Endometrial microvascular endothelial cells (primary cell): ENCODE data around the gene GRAMD4. TPM values are rescaled to one million over a fixed set of nuclear protein-coding genes. Genes with fewer than 3 reads are reported as not detected.
"Not testable (repeated sequence)": the region's sequence is repeated elsewhere in the genome, so short reads cannot be mapped to it uniquely, and the experiment has no call there.

Source experiments
- in situ Hi-C: cut with HindIII; loops from 2 replicates; pipeline ENCODE4 v1.10.0; 2017; ENCODE audit warnings: low sequenced_read_pairs, low pct_unique_long_range_greater_than_20kb; ENCODE audit errors: inconsistent ontology term
- total RNA-seq: library from RNA; depleted of rRNA; stranded (reverse); fragments of >200 nt; gene quantifications from one replicate; pipeline ENCODE4 v1.2.3, GENCODE V29; 2015; ENCODE audit errors: inconsistent ontology term

The GRAMD4 gene
- total RNA-seq, 1 donor from 2014 or later: 10.7 TPM

- in situ Hi-C loops: no loop called here
Measured at GRCh38 chr22:46628756-46629155, 8.6 kb downstream of the GRAMD4 start.

DNA sequence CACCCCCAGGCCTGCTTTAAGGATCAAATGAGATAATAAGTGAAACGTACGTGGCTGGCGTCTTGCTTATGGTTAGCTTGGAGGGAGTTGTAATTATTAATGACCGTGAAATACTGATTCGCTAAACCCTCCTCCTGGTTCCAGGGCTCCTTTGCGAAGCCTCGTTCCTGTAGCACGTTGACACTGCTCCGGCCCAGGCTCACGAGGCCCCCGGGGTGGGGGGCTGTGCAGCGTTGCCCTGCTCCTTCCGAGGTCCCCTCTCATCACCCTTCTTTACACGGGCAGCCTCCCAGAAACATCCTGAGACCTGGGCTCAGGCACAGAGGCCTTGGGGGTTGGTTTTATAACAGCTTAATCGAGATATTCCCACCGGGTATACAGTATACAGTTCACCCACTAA is 9.1 kb downstream of the GRAMD4 start:
- in situ Hi-C loops: no loop called here

GRCh38 chr22:46631113-46631512 is 10.9 kb downstream of the GRAMD4 start:
- in situ Hi-C loops: no loop called here

- in situ Hi-C loops: no loop called here
Measured at GRCh38 chr22:46632646-46633249, 12.6 kb downstream of the GRAMD4 start.

DNA sequence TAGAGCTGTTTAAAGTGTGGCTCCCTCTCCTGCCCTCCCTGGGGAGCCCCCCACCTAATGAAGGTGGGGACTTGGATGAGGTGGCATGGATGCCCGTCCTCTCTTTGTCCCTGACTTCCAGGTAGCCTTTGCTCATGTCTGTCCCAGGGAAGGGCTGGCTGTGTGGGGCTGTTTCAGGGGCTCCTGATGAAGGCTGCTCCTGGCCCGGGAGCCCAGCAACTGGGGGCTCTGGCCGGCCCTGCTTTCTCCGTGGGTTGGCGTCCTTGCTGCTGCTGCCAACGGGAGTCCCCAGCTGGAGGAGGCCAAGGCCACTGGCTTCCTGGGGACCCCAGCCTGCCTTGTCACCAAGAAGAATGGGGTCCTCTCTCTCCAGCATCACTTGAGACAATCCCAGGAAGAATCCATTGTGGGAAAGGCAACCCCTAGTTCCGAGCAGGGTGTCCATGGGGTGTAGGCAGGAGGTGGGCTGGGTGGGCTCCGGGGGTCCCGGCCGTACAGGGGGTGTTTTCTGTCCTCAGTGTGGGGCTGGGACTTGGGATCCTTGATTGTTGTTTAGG is 13.2 kb downstream of the GRAMD4 start:
- in situ Hi-C loops: no loop called here

DNA sequence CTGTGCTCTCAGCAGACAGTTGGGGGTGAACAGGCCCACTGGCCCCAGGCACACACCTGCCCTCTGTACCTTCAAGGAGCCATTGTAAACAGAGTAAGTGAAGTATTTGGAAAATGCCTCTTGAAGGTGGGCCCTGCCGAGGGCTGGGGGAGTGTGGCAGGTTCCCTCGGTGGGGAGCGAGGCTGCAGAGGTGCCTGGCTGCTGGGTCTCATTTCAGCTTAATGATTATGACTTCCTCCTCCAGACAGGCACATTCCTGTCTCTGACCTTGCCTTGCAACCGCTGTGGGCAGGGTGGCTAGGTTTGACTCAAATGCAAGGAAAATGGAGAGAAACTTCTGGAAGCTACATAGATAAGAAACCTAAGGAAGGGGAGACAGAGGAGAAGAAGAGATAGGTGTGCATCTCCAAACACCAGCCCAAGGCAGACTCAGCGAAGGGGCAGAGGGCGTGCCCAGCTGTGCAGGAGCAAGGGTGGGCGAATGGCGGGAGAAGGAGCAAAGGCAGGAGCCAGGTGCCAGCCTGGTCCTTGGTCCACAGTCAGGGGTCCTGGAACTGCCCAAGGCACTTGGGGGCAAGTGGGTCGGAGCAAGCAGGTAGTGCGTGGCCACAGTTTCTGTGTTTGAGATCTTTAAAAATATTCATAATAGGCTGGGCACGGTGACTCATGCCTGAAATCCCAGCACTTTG is 14.0 kb downstream of the GRAMD4 start:
- in situ Hi-C loops: no loop called here

GRCh38 chr22:46634973-46635685 is 14.9 kb downstream of the GRAMD4 start:
- in situ Hi-C loops: not testable (repeated sequence)

DNA sequence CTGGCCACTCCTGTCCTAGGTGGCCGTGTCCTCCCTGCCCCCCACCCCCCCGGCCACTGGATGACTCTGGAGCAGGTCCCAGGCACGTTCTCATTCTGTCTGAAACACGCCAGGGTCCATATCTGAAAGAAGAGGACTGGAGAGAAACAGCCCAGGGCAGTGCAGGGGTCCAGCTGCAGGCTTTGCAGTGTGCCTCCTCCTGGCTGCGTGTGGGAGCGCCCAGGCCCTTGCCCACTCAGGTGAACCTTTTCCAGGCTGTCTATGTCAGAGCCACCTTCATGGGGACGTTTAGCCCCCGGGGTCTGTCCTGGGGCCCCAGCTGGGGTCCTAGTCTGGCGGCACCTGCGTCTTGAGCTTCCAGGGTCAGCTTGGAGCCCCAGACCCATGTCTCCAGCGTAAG is 15.6 kb downstream of the GRAMD4 start:
- in situ Hi-C loops: no loop called here

DNA sequence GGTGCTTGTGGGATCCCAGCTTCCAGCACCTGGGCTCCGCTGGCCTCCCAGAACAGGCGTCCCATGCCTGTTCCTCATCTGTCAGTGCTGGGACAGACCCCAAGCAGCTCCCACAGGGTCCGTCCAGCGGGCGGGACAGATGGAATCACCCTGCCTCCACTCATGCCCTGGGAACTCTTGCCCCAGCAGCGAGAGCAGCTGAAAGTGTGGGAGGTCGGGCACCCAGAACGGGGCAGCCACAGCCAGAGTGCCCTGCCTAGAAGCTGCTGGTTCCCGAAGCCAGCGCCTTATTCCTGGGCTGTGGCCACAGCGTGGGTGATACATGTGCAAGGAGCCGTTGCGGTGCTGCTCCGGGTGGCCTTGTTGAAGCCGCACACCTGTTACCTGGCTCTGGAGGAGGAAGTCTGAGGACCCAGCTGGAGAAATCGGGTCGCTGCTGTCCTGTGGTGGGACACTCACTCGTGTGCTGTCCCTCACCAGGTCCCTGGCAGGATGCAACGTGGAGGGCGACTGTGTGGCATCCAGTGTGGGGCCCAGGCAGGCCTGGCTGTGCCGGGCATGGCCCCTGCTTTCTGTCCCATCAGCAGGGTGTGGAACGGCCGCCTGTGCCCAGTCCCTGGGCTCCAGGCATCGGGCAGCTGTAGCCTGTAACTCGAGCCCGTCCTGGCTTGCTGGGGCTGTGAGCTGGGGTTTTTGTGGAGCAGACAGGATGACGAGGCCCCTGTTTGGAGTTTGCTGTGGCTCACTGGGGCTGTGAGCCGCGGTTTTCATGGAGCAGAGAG is 16.2 kb downstream of the GRAMD4 start:
- in situ Hi-C loops: no loop called here

DNA sequence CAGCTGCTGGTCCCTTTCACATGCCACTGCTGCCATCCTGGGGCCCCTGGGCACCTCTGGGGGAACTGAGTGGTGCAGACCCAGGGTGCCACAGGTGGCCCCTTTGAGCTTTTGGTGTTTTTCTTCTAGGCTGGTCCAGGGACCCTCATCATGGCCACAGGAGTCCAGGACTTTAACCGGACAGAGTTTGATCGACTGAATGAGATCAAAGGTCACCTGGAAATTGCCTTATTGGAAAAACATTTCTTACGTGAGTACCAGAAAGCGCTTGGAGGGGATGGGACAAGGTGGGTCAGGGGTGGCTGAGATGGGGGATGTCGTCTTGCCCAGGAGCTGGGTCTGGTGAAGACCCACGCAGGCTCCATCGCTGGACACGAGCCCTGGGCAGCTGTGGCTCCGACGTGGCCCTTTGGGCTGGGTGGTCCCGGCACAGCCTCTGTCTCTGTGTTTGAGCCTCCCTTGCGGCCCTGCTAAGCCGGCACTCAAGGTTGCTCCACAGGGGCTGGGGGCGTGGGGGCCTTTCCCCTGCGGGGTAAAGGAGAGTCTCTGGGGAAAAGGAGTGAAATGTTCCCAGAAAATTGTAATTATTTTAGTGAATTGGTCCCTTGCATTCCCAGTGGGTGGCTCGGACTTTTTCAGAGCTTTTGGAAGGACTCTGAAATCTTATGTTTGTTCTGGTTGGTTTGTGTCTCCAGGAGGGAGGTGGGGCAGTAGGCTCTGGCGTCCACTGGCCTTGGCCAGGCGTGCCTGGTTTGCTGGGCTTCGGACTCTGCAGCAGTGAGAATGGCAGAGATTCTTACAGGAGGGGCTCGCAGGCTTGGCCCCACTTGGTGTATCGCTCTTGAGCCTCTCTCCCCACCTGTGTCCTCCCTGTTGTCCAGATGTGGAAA is 17.8 kb downstream of the GRAMD4 start:
- in situ Hi-C loops: no loop called here

DNA sequence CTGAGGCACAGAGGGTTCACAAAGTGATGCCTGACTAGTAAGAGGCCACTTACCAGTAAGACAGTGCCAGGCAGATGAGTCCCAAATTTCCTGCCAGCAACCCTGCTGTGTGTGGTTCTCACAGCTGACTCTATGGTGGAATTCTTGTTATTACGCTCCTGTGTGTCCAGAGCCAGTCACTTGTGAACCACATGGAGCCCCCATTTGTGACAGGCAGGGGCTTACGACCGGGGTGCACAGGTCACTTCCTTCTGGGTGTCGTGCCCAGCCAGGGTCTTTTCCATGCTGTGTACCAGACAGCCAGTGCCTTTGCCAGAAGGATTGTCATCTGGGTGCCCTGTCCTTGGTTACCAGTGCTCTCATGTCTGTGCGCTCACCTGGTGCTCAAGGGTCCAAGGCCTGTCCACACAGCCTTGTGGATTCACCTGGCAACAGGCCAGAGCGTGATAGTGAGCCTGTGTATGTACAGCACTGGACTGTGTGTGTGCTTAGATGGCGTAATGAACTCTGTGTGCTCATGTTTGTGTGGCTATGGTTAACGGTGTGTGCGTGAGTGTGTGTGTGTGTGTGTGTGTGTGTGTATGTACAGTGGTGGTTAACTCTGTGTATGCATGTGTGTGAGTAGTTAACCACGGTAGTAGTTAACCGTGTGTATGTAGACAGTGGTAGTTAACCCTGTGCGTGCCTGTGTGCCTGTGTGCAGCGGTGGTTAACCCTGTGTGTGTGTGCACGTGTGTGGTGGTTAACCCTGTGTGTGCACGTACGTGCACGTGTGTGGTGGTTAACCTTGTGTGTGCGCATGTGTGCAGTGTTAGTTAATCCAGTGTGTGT is 18.6 kb downstream of the GRAMD4 start:
- in situ Hi-C loops: no loop called here

GRCh38 chr22:46639843-46640242 is 19.7 kb downstream of the GRAMD4 start:
- in situ Hi-C loops: no loop called here

DNA sequence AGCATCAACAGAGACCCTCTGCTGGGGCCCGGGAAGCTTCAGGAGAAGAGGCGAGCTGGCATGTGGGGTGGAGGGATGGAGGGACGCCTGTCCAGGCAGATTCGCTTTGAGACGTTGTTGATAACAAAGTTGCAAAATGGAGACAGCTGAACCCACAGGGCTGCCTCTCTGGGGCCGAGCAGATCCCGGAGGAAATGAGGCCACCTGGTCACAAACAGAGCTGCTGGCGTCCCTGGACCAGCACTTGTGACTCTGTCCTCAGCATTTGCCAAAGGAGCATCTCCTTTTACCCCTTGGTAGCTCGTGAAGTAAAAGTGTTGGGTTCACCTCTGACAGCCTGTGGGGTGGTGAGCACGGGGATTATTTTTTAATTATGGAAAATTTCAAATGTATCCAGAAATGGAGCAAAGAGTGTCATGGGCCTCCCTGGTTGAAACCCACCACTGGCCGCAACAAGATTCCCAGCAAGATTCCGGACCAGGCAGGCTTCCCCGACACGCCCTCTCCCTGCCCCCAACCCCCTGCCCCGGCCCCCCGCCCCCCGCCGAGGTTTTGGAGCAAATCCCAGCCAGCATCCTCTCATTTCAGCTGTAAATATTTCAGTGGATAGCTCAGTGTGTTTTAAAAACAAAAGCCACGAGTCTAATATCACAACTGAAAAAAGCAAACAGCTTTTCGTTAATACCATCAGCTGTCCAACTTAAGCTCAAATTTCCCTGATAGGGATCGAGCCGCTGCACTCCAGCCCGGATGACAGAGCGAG is 20.3 kb downstream of the GRAMD4 start:
- in situ Hi-C loops: no loop called here

DNA sequence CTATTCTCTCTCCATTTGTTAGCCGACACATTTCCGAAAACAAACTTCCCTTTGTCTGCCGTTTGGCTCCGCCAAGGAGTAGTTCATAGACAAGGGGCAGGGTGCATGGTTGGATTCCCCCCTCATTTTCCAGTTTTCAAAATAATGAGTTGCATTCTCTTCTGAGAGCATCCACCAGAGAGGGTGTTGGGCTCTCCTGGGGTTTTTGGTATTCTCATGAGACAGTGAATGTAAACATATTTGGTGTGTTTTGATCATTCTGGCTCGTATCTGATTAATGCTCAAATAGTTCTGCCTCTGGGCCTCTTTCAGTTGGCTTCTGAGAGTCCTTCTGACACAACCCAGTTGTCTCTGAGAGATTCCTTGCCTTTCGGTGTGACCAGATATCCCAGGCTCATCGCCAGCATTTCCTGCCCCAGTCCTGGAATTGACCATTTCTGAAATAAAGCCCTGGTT is 21.7 kb downstream of the GRAMD4 start:
- in situ Hi-C loops: no loop called here

GRCh38 chr22:46642840-46643480 is 22.8 kb downstream of the GRAMD4 start:
- in situ Hi-C loops: not testable (repeated sequence)

GRCh38 chr22:46646531-46647215 is 26.5 kb downstream of the GRAMD4 start:
- in situ Hi-C loops: no loop called here
